ENCODE results near the gene OBSL1. TPM values are rescaled to one million over a fixed set of nuclear protein-coding genes. Genes with fewer than 3 reads are reported as not detected.

The OBSL1 gene
- total RNA-seq, 1 experiment from 2014 or later: 30.7 TPM

DNA sequence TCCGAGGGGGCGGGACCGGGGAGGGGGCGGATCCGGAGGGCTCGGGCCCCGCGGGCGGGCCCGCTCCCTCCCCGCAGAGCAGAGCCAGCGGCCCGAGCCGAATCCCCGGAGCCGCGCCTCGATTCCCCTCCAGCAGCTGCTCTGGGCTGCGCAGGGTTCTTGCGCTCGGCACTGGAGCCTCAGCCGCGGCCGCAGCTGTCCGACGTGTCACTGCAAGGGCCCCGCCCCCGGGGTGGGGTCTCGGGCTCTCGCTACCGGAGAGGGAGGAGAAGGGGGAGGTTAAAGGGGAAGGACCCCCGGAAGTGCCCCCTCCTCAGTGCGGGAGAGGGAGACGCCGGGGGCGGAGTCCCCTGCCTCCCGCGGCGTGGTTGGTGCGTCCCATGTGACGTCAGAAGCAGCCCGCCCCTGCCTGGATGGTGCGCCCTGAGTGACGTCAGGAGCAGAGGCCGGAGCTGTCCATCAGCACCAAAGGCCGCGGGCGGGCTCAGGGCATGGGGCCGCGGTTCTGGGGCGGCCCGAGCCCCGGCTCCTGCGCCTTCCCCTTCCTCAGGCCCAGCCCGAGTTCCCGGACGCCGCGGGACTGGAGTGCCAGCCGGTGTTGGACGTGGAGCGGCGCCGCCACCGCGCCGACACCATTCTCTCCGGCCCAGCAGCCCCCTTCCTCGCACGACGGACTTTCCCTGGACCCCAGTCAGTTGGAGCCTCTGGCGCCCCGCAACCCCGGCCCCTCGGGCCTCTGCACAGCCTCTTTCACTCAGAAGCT, 27.6 kb downstream of the OBSL1 start, which contains the start of the genes CHPF and TMEM198:
CHPF (minus strand) TSS at position 214 of the 763 bp plus-strand sequence. CDS start 271 bp downstream, outside the sequence.
TMEM198 (plus strand) TSS at position 433 of the 763 bp plus-strand sequence. CDS start 700 bp downstream, outside the sequence.
- DNase-seq (ENCODE audit: low read depth, low spot score): peak; percentile 97
- in situ Hi-C loops (cut with HindIII; ENCODE audit: low pct_unique_long_range_greater_than_20kb, low sequenced_read_pairs): no loop called here

DNA sequence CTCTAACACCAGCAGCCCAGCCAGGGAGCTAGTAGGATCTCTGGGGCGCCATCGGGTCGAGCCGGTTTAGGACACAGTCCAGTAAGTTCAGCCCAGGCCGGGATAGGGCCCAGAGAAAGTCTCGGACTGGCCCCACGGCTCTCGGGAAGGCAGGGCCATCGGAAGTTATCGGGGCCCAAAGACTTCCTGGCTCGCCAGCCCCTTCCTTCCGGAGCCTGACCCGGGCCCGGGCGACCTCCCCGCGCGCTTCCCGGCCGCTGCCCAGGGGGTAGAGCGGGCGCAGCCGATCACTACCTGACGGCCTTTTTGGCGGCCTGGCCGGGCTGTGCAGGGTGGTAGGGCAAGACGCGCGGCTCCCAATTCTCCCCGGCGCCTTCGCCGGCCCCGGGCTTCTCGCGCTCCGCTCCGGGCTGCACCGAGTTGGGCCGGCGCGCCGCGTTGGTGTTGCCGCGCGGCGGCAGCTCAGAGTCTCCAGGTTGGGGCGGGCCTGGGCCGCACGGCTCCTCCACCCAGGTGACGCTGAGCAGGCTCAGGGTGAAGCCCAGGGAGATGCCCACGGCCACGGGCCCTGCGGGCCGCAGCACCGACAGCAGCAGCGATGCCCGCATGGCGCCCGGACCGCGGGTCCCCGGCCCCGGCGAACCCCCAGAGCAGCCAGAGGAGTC, 28.3 kb downstream of the OBSL1 start:
- peak; percentile 5 for DNase-seq (ENCODE audit: low read depth, low spot score)
- in situ Hi-C loops (cut with HindIII; ENCODE audit: low pct_unique_long_range_greater_than_20kb, low sequenced_read_pairs): no loop called here

DNA sequence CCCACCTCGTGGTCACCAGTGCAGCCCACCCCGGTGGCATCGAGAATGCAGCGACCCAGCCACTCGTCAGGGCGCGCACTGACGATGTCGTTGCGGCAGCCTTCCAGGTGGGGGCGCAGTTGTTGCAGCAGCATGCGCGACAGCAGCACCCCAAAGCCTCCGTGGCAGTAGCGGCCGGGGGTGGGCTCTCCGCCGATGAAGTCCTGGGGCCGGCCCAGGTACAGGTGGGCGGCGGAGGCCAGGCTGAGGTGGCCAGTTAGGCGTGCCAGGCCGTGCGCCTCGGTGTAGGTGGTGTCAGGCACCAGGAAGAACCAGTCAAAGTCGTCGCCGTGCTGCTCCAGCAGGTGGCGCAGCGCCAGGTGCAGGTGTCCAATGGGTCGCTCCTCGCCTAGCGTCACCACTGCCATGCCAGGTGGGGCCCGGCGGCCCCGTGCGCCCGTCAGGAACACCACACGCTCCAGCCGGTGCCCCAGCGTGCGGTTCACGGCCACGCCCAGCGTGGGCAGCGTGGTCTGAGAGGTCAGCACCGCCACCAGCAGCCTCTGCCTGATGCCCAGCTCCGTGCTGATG, 29.6 kb downstream of the OBSL1 start:
- DNase-seq (ENCODE audit: low read depth, low spot score): peak; percentile 74
- in situ Hi-C loops (cut with HindIII; ENCODE audit: low pct_unique_long_range_greater_than_20kb, low sequenced_read_pairs): no loop called here

DNA sequence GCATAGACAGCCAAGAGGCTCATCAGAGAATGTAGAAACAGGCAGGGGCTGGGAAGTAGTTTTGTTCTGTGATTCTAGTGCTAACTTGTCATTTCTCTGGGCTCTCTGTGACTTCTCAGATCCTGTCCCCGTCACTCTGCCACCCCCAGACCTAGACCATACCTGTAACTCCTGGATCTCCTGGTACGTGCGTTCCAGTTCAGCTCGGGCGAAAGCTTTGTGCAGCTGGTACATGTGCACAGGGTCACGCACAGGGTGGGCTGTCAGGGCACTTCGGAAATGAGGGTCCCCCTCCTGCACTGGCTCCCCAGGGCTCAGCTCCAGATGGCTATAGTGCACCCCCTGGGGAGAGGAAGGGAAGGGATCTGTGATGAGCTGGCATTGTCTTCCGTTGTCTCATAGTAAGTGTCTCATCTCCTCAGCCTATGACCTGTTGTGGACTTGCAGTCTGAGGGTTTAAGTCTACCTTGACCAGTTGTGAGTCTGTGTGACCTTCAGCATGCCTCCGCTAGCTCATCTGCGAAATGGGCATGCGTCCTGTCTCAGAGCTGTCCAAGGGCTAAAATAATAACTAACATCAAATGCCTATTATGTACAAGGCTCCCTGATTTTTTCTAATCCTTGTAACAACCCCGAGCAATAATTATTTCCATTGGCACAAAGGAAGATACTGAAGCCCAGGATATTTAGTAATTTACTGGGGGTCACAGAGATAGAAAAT, 30.4 kb downstream of the OBSL1 start:
- no peak for DNase-seq (ENCODE audit: low read depth, low spot score)
- in situ Hi-C loops (cut with HindIII; ENCODE audit: low pct_unique_long_range_greater_than_20kb, low sequenced_read_pairs): no loop called here

DNA sequence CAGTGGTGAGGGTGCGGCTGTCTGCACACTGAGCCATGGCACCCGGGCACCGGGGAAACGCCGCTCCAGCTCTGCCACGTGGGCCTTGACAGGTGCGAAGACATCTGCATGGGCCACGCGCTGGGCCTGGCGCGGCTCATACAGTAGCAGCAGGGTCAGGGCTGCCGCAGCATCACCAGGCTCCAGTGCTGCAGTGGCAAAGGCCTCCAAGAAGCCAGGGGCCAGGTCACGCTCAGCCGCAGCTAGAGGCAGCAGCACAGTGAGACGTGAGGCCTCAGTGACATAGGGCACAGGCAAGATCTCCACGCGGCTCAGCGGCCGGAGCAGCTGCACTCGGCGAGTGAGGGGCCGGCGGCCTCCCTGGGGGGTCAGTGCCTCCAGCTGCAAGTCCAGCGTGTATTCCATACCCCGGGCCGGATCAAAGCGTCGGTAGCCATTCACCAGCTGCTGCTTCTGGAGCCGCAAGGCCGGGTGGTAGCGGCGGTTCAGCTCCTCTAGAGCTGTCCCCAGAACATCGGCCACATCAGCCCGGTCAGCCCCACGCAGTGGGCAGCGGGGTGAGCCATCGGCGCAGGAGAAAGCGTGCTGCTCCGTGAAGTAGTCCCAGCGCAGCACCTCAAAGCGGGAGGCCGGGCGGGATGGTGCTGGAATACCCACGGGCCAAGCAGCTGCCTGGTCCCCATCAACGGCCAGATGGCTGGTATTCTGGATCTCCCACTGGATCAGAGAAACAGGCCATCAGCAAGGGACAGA, 31.2 kb downstream of the OBSL1 start:
- no peak for DNase-seq (ENCODE audit: low read depth, low spot score)
- in situ Hi-C loops (cut with HindIII; ENCODE audit: low pct_unique_long_range_greater_than_20kb, low sequenced_read_pairs): no loop called here

DNA sequence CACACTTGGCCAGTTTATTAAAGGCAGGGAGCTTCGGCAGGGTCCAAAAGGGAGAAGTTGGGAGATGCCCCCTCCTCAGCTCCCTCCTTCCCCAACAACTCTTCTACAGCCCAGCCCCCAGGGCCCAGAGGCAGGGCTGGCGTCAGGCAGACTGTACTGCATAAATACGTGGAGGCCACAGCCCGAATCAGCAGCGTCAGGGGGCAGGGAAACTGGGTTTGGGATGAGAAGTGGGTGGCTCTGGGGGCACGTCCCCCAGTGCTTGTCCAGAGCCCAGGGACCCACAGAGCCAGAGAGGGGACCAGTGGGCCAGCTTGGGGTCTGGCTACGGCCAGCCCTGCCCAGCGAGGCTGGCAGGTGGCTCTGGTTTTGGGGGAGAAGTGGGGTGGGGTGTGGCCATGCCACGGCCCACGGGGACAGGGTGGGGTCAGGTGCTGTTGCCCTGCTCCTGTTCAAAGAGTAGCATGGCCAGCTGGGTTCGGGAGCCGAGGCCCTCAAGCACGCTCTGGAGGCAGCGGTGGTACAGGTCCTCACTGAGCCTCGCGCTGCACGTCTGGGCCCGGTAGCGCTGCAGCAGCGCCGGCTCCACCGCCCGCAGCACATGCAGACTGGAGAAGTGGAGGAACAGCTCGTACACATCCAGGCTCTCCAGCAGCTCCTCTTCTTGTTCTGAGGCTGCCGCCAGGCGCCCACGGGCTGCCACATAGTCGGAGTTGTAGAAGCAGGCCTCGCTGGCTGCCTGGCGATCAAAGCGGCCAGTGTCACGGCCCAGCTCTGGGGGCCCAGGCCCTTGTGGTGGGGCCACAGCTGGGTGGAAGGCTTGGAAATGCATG, 32.2 kb downstream of the OBSL1 start:
- in situ Hi-C loops (cut with HindIII; ENCODE audit: low pct_unique_long_range_greater_than_20kb, low sequenced_read_pairs): no loop called here
- no peak for DNase-seq (ENCODE audit: low read depth, low spot score)

DNA sequence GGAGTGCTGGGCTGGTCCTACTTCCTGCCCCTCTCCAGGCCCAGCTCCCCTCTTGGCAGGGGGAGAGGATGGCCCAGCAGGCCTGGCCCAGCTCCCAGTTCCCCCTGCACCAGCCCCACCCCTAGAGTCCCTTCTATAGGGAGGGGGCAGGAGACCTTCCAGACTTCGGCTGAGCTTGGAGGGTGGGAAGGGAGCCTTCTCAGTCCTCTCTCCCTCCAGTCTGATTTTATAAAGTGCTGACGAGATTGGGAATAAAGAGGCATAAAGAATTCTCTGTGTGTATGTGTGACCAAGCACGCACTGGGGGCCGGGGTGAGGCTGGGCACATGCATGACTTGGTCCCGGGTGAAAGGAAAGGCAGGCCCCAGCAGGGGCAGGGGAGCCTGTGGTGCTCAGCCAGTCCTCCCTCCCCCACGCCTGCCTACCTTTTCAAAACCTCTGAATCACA, 32.8 kb downstream of the OBSL1 start:
- in situ Hi-C loops (cut with HindIII; ENCODE audit: low pct_unique_long_range_greater_than_20kb, low sequenced_read_pairs): no loop called here
- DNase-seq (ENCODE audit: low read depth, low spot score): peak; percentile 32

DNA sequence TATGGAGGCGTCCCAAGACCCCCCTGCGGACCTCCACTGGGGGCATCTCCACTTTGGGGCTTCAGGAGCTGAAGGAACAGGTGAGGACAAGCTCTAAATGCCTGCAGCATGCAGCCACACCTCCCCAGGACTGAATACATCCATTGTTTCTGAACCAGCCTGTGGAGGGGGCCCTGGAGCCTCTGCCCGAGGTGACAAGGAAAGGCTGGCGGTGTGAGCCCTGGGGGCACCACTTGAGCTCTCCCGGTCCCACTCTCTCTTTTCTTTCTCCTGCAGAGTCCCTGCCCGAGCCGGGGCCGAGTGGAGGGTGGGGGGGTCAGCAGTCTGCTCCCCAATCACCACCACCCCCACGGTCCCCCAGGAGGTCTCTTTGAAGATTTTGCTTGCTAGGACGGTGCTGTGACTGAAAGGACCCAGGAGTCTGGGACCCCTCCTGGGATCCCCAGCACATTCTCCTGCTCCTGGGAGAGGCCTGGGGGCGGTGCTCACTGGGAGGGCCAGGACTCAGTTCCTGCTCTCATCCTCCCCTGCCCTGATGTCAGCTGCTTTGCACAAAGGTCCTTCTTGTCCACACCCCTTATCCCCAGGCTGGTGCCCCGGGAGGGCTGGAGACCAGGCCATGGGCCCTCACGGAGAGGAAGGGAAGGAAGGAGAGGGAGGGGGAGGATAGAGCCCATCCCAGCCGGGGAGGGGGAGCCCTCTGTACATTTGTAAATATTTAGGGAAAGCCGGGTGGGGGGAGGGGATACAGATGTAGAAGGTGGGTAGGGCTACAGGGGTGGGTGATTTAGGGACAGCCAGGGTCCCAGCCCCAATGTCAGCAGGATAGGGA, 33.5 kb downstream of the OBSL1 start:
- peak; percentile 65 for DNase-seq (ENCODE audit: low read depth, low spot score)
- in situ Hi-C loops (cut with HindIII; ENCODE audit: low pct_unique_long_range_greater_than_20kb, low sequenced_read_pairs): no loop called here

DNA sequence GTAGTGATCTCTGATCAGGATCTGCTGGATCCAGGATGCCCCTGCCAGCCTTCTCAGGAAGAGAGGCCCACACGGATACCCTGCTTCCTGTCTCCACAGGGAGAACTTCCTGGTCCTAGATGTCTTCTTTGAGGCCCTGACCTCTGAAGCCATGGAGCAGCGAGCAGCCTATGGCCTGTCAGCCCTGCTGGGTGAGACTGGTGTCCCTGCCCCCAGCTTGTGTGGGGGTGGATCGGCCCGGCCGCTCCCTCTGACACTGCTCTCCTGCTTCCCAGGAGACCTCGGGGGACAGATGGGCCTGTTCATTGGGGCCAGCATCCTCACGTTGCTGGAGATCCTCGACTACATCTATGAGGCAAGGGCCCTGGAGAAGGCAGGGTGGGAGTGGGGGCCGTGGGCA, 34.4 kb downstream of the OBSL1 start:
- in situ Hi-C loops (cut with HindIII; ENCODE audit: low pct_unique_long_range_greater_than_20kb, low sequenced_read_pairs): no loop called here
- no peak for DNase-seq (ENCODE audit: low read depth, low spot score)

DNA sequence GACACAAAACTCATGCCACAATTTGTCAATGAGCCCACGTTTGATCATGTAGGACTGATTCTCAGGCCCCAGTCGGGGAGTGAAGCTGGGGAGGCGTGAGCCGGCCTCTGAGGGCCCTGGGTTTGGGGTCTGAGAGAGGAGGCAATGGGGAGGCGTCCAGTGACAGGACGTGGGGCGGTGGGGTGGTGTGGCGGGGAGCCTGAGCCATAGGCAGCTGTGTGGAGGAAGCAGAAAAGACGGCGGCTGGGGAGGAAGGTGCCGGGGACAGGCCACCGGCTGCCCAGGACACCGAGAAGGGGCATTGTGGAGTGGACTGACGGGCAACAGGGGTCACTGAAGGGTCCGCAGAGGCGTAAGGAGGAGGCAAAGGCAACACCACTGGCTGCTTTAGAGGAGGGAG, 34.9 kb downstream of the OBSL1 start:
- no peak for DNase-seq (ENCODE audit: low read depth, low spot score)
- in situ Hi-C loops (cut with HindIII; ENCODE audit: low pct_unique_long_range_greater_than_20kb, low sequenced_read_pairs): no loop called here

DNA sequence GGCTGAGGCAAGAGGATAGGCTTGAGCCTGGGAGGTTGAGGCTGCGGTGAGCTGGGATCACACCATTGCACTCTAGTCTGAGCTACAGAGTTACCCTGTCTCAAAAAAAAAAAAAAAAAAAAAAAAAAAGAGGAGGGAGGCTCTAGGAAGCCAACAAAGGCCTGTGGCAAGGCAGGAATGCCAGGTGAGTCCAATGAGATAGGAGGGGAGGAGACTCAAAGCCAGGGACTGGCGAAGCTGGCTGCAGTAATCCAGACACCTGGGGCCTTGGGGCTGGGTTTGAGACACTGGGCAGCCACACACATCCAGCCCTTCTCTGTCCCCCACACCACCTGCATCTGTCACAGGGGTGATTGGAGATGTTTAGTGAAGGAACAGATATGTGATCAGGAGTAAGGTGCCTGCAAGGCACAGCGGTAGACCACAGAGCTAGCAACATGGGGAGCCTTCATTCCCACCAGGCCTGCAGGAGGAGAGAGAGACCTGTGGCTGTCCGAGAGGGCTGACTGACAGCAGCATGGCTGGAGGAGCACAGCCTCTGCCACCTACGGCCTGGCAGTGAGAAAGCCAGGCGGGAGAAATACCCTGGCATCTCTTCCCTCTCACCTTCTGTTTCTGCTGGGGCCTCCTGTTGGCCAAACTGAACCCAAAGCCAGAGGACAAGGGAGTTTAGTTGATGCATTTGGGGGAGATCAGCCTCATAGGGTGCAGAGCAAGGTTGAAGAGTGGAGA, 37.2 kb downstream of the OBSL1 start:
- in situ Hi-C loops (cut with HindIII; ENCODE audit: low pct_unique_long_range_greater_than_20kb, low sequenced_read_pairs): no loop called here
- no peak for DNase-seq (ENCODE audit: low read depth, low spot score)

DNA sequence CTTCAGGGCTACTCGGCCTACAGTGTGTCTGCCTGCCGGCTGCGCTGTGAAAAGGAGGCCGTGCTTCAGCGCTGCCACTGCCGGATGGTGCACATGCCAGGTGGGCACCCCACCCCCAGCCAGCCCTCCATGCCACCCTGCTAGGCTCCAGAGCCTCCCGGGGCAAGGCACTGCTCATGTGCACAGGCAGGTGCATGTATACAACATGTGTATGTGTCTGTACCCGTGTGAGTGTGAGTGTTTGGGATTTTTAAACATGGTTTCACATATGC, 39.0 kb downstream of the OBSL1 start:
- in situ Hi-C loops (cut with HindIII; ENCODE audit: low pct_unique_long_range_greater_than_20kb, low sequenced_read_pairs): no loop called here
- no peak for DNase-seq (ENCODE audit: low read depth, low spot score)

DNA sequence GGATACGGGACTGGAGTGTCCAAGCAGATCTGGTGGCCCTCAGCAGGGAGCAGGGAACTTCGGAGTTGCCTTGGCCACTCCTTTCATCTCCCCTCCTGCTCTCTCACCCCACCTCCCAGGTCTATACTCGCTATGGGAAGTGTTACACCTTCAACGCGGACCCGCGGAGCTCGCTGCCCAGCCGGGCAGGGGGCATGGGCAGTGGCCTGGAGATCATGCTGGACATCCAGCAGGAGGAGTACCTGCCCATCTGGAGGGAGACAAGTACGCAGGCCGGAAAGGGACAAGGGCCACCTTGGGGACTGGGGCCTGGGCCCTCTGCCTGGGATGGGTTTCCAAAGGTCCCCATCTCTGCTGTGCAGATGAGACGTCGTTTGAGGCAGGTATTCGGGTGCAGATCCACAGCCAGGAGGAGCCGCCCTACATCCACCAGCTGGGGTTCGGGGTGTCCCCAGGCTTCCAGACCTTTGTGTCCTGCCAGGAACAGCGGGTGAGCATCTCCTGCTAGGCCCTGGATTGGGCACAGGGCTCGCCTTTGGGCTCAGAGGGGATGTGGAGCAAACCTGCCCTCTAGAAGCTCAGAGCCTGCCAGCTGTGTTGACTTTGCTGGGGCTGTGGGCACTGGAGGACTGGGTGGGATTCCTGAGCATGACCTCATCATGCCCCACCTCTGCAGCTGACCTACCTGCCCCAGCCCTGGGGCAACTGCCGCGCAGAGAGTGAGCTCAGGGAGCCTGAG, 39.5 kb downstream of the OBSL1 start:
- in situ Hi-C loops (cut with HindIII; ENCODE audit: low pct_unique_long_range_greater_than_20kb, low sequenced_read_pairs): no loop called here

DNA sequence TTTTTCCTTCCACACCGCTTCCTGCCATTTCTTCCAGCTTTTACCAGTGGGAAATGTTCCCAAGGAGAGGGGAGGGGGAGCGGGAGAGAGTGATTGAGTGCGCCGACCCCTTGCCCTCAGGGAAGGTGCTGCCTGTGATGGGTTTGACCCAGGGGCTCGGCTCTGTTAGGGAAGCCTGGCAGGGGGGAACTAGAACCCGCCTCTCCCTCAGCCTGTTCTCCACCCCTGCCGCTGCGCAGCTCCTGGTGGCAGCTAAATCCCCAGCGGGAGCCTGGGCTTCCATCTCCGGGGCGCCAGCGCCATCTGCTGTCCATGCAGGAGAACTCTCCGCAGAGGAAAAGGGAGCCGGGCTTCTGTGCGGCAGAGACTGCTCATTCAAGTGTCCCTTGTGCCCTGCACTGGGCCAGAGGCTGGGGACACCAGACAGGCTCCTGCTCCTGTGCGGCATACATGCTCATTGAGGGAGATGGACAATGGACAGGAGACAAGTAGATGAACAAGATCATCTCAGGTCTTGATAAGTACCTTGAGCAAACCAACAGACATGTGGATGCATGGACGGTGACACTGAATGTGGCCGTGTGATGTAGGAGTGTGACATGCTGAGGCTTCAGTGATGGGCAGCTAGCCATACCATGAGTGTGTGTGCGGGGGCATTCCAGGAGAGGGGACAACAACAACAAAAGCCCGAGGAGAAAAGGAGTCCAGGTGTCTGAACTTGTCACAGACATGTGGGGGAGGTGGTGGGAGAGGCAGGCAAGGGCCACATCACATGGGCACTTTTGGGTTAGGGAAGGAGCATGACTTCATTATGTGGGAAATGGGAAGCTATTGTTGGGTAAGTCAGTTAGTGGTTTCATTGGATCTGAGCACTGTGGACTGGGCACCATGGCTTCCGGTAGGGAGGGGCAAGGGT, 41.0 kb downstream of the OBSL1 start:
- DNase-seq (ENCODE audit: low read depth, low spot score): peak; percentile 82
- in situ Hi-C loops (cut with HindIII; ENCODE audit: low pct_unique_long_range_greater_than_20kb, low sequenced_read_pairs): no loop called here

More for the DNA sequence above, 39.5 kb downstream of the OBSL1 start:
- DNase-seq (ENCODE audit: low read depth, low spot score): no peak

All from SK-MEL-5 (cell line).